Peyer's patch (tissue), 4 donors: Measurements from ENCODE around the gene MGLL.

Experiments used
- POLR2A ChIP-seq, 2 donors: fragments of 450-650 bp; IDR thresholded peaks; one replicate each; pipeline ENCODE4 v1.5.1; 2017; ENCODE audit warnings: antibody characterized with exemption in 2 of 2, mild to moderate bottlenecking in 2 of 2, moderate library complexity in 2 of 2
- TF ChIP-seq, protein P1 (sequence below), 6 experiments: fragments of 450-650 bp in 4 of 6; fragments of 200-600 bp in 2 of 6; sonication (generic) in 1 of 6; IDR thresholded peaks; one replicate each; pipeline ENCODE4 v1.5.1; 2017 to 2019; ENCODE audit warnings: antibody characterized with exemption in 6 of 6, mild to moderate bottlenecking in 3 of 6, moderate library complexity in 1 of 6

DNA sequence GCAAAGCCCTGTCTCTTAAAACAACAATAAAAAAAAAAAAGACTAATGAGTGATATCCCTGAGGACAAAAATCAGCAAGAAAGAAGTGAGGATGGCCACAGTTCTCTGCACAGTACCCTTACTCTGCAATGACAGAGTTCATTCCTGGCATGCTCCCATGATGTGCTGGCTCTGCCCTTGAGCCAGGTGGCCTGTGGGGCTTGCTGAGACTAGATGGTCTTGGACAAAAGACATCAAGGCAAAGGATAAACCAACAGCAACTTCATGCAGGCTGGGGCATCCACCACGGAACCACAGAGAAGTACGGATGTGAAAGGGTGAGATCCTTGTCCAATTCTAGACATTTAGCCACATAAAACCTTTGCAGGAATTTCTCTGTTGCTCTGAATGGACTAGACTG lies 12.7 kb downstream of the MGLL start:
- TF ChIP-seq, protein P1, sequence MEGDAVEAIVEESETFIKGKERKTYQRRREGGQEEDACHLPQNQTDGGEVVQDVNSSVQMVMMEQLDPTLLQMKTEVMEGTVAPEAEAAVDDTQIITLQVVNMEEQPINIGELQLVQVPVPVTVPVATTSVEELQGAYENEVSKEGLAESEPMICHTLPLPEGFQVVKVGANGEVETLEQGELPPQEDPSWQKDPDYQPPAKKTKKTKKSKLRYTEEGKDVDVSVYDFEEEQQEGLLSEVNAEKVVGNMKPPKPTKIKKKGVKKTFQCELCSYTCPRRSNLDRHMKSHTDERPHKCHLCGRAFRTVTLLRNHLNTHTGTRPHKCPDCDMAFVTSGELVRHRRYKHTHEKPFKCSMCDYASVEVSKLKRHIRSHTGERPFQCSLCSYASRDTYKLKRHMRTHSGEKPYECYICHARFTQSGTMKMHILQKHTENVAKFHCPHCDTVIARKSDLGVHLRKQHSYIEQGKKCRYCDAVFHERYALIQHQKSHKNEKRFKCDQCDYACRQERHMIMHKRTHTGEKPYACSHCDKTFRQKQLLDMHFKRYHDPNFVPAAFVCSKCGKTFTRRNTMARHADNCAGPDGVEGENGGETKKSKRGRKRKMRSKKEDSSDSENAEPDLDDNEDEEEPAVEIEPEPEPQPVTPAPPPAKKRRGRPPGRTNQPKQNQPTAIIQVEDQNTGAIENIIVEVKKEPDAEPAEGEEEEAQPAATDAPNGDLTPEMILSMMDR (IDR thresholded peaks at IDR 0.05) = no peak
- no peak for TF ChIP-seq POLR2A (IDR thresholded peaks at IDR 0.05)
